H9 (cell line): Measurements from ENCODE around the gene SETDB1. TPM values are rescaled to one million over a fixed set of nuclear protein-coding genes. Genes with fewer than 3 reads are reported as not detected.

ENCODE experiments used
- DNase-seq: peaks from one replicate; pipeline ENCODE4 v3.0.0-alpha.2; 2017
- H2AFZ ChIP-seq: one replicate; pipeline ENCODE4 v1.6.1; 2013; ENCODE audit warnings: mild to moderate bottlenecking, low read length, control low read depth, moderate library complexity
- H2AK5ac ChIP-seq: 2 replicates; pipeline ENCODE4 v1.6.1; 2013; ENCODE audit warnings: low read length, control low read depth, mixed read lengths; ENCODE audit not compliant: insufficient read length
- H2BK120ac ChIP-seq: one replicate; pipeline ENCODE4 v1.6.1; 2013; ENCODE audit warnings: low read depth, mild to moderate bottlenecking, low read length, control low read depth, inconsistent platforms; ENCODE audit not compliant: poor library complexity, severe bottlenecking
- H2BK12ac ChIP-seq: 2 replicates; pipeline ENCODE4 v1.6.1; 2013; ENCODE audit warnings: low read length, control low read depth, mixed read lengths, low read depth; ENCODE audit not compliant: insufficient read length
- H2BK15ac ChIP-seq: 2 replicates; pipeline ENCODE4 v1.6.1; 2013; ENCODE audit warnings: low read depth, low read length, control low read depth
- H2BK20ac ChIP-seq: one replicate; pipeline ENCODE4 v1.6.1; 2013; ENCODE audit warnings: low read depth, mild to moderate bottlenecking, low read length, control low read depth, inconsistent platforms; ENCODE audit not compliant: poor library complexity, severe bottlenecking
- H2BK5ac ChIP-seq: 2 replicates; pipeline ENCODE4 v1.6.1; 2013; ENCODE audit warnings: low read length, control low read depth, mixed read lengths; ENCODE audit not compliant: insufficient read length
- H3K14ac ChIP-seq: 2 replicates; pipeline ENCODE4 v1.6.1; 2013; ENCODE audit warnings: low read length, control low read depth; ENCODE audit not compliant: insufficient read depth
- H3K18ac ChIP-seq: 2 replicates; pipeline ENCODE4 v1.6.1; 2013; ENCODE audit warnings: low read depth, mild to moderate bottlenecking, mixed read lengths, low read length, control low read depth; ENCODE audit not compliant: insufficient read length
- H3K23ac ChIP-seq: 2 replicates; pipeline ENCODE4 v1.6.1; 2013; ENCODE audit warnings: low read length, control low read depth, mixed read lengths, low read depth; ENCODE audit not compliant: insufficient read length
- H3K23me2 ChIP-seq: 2 replicates; pipeline ENCODE4 v1.6.1; 2013; ENCODE audit warnings: low read depth, mild to moderate bottlenecking, mixed read lengths, low read length, control low read depth; ENCODE audit not compliant: insufficient read length, poor library complexity, severe bottlenecking
- H3K27ac ChIP-seq: 2 replicates; pipeline ENCODE4 v1.5.1; 2013; ENCODE audit warnings: low read length, control low read depth, mixed read lengths, low read depth; ENCODE audit not compliant: insufficient read length
- H3K27me3 ChIP-seq: 2 replicates; pipeline ENCODE4 v1.6.1; 2013; ENCODE audit warnings: low read length, control low read depth, inconsistent platforms; ENCODE audit not compliant: insufficient read depth
- H3K4ac ChIP-seq: 2 replicates; pipeline ENCODE4 v1.6.1; 2013; ENCODE audit warnings: low read depth, mild to moderate bottlenecking, control low read depth, inconsistent platforms, low read length, moderate library complexity
- H3K4me1 ChIP-seq: 2 replicates; pipeline ENCODE4 v1.6.1; 2013; ENCODE audit warnings: low read length, control low read depth, inconsistent platforms; ENCODE audit not compliant: insufficient read depth
- H3K4me2 ChIP-seq: 2 replicates; pipeline ENCODE4 v1.6.1; 2013; ENCODE audit warnings: low read length, control low read depth, mixed read lengths; ENCODE audit not compliant: insufficient read length, insufficient read depth
- H3K56ac ChIP-seq: 2 replicates; pipeline ENCODE4 v1.6.1; 2013; ENCODE audit warnings: low read depth, mild to moderate bottlenecking, mixed read lengths, low read length, control low read depth; ENCODE audit not compliant: insufficient read length
- H3K79me1 ChIP-seq: 2 replicates; pipeline ENCODE4 v1.6.1; 2013; ENCODE audit warnings: low read depth, mild to moderate bottlenecking, moderate library complexity, low read length, control low read depth, inconsistent platforms; ENCODE audit not compliant: insufficient read depth, poor library complexity, severe bottlenecking
- H3K79me2 ChIP-seq: 2 replicates; pipeline ENCODE4 v1.6.1; 2013; ENCODE audit warnings: low read length, control low read depth, inconsistent platforms; ENCODE audit not compliant: insufficient read depth
- H3K9ac ChIP-seq: 2 replicates; pipeline ENCODE4 v1.6.1; 2013; ENCODE audit warnings: low read length, control low read depth, mixed read lengths; ENCODE audit not compliant: insufficient read length; ENCODE audit errors: extremely low read depth
- H3K9me3 ChIP-seq: one replicate; pipeline ENCODE4 v1.6.1; 2013; ENCODE audit warnings: low read depth, low read length, inconsistent platforms; ENCODE audit not compliant: control insufficient read depth
- H3T11ph ChIP-seq: one replicate; pipeline ENCODE4 v1.6.1; 2013; ENCODE audit warnings: mild to moderate bottlenecking, low read length, control low read depth, inconsistent platforms
- H4K20me1 ChIP-seq: one replicate; pipeline ENCODE4 v1.6.1; 2013; ENCODE audit not compliant: control insufficient read depth, insufficient read length, insufficient read depth
- H4K5ac ChIP-seq: 2 replicates; pipeline ENCODE4 v1.6.1; 2013; ENCODE audit warnings: low read depth, mild to moderate bottlenecking, mixed read lengths, low read length, control low read depth; ENCODE audit not compliant: insufficient read length
- H4K8ac ChIP-seq: replicated peaks from 2 replicates; pipeline ENCODE4 v1.6.1; 2013; ENCODE audit warnings: low read length, control low read depth, mixed read lengths, low read depth; ENCODE audit not compliant: insufficient read length
- H4K91ac ChIP-seq: 2 replicates; pipeline ENCODE4 v1.6.1; 2013; ENCODE audit warnings: low read depth, mild to moderate bottlenecking, moderate library complexity, mixed read lengths, low read length, control low read depth; ENCODE audit not compliant: insufficient read length
- H3K27ac Mint-ChIP-seq, 3 experiments: 2 replicates in 2 of 3; 3 replicates in 1 of 3; pipeline ENCODE4 v1.8.0; 2020 to 2021; ENCODE audit warnings: mixed read lengths in 3 of 3, mild to moderate bottlenecking in 1 of 3, moderate library complexity in 1 of 3
- H3K27me3 Mint-ChIP-seq: 2 replicates; pipeline ENCODE4 v1.8.0; 2021; ENCODE audit warnings: low read depth, mild to moderate bottlenecking, moderate library complexity, mixed read lengths
- H3K36me3 Mint-ChIP-seq, 3 experiments: 2 replicates in 2 of 3; 3 replicates in 1 of 3; pipeline ENCODE4 v1.8.0; 2020 to 2021; ENCODE audit warnings: low read depth in 3 of 3, mixed read lengths in 3 of 3; ENCODE audit not compliant: insufficient read depth in 1 of 3
- H3K4me1 Mint-ChIP-seq, 2 experiments: 2 replicates each; pipeline ENCODE4 v1.8.0; 2020; ENCODE audit warnings: mixed read lengths in 2 of 2
- H3K4me3 Mint-ChIP-seq, 2 experiments: 2 replicates in 1 of 2; 3 replicates in 1 of 2; pipeline ENCODE4 v1.8.0; 2020 to 2021; ENCODE audit warnings: mild to moderate bottlenecking in 2 of 2, mixed read lengths in 2 of 2, moderate library complexity in 1 of 2
- H3K9me3 Mint-ChIP-seq, 2 experiments: 2 replicates in 1 of 2; 3 replicates in 1 of 2; pipeline ENCODE4 v1.8.0; 2020; ENCODE audit warnings: mild to moderate bottlenecking in 2 of 2, mixed read lengths in 2 of 2, moderate library complexity in 1 of 2
- CTCF ChIP-seq: fragments of 200-600 bp; sonication (generic); conservative IDR thresholded peaks from 3 replicates; pipeline ENCODE4 v1.8.0; 2021; ENCODE audit warnings: antibody characterized with exemption, mild to moderate bottlenecking
- WGBS: extraction: QIAGEN DNeasy Blood & Tissue Kit; methylation state at CpG from one replicate; pipeline ENCODE4 v1.1.7; 2013; ENCODE audit warnings: missing lambda C conversion rate, low lambda C conversion rate, mixed read lengths; ENCODE audit not compliant: insufficient read length; ENCODE audit errors: extremely low coverage; 5-methylcytosine and 5-hydroxymethylcytosine counted together
- total RNA-seq: library from RNA; stranded (reverse); gene quantifications from 2 replicates; pipeline ENCODE4 v1.2.1, GENCODE V29; 2021

SETDB1 gene
- total RNA-seq, 1 experiment from 2014 or later, result 62.1 TPM

GRCh38 chr1:150997126-150997872 lies 71.1 kb downstream of the SETDB1 start:
- peaks cover 0 to 8% (median 5%) of the 10 kb centered on the region in 3 experiments; a peak in 3 of 7 replicates for H3K36me3 Mint-ChIP-seq
- WGBS, result no CpG with 5 or more reads among the region's 20 CpGs
- H3K27me3 Mint-ChIP-seq, result no peaks in the 10 kb centered on the region

More at GRCh38 chr1:150997126-150997872, 71.1 kb downstream of the SETDB1 start:
- H3K56ac ChIP-seq, result no peak overlapping the region
- no peak overlapping the region for H3K9ac ChIP-seq
- Mint-ChIP-seq H3K4me3 (no peak overlapping the region), H3K4me1 (peaks cover 5 to 8% of the 10 kb centered on the region in 2 experiments), H3K27ac (no peak overlapping the region), H3K9me3 (no peaks in the 10 kb centered on the region)
- no peak overlapping the region for H4K8ac ChIP-seq
- no peak overlapping the region for H2BK120ac ChIP-seq
- H2BK5ac ChIP-seq, result no peak overlapping the region
- no peaks in the 10 kb centered on the region for H3K79me2 ChIP-seq
- no peaks in the 10 kb centered on the region for H4K20me1 ChIP-seq
- no peak for TF ChIP-seq CTCF
- no peaks in the 10 kb centered on the region for H3K23me2 ChIP-seq
- H3K18ac ChIP-seq, result no peak overlapping the region
- H3K4me1 ChIP-seq, result peaks cover 3% of the 10 kb centered on the region; the same call in 1 of the 2 replicates
- no peak overlapping the region for H2BK15ac ChIP-seq
- H3K4me2 ChIP-seq, result no peak overlapping the region
- no peak overlapping the region for H3T11ph ChIP-seq
- H2BK20ac ChIP-seq, result no peak overlapping the region
- no peak overlapping the region for H2AFZ ChIP-seq
- no peaks in the 10 kb centered on the region for H3K27me3 ChIP-seq
- H4K5ac ChIP-seq, result no peak overlapping the region
- H4K91ac ChIP-seq, result no peak overlapping the region
- DNase-seq, result no peak
- no peaks in the 10 kb centered on the region for H3K9me3 ChIP-seq
- no peak overlapping the region for H3K23ac ChIP-seq
- no peak overlapping the region for H3K14ac ChIP-seq
- H3K4ac ChIP-seq, result no peak overlapping the region
- no peaks in the 10 kb centered on the region for H3K79me1 ChIP-seq
- no peak overlapping the region for H2BK12ac ChIP-seq
- H3K27ac ChIP-seq, result no peak overlapping the region
- no peak overlapping the region for H2AK5ac ChIP-seq
